Measurements from ENCODE around the gene GFPT2. TPM values are rescaled to one million over a fixed set of nuclear protein-coding genes. Genes with fewer than 3 reads are reported as not detected.

Gene GFPT2
- total and polyA plus RNA-seq, 4 experiments from 2014 or later = 0.12 to 1.00 (median 0.13) TPM; not detected in 1

DNA sequence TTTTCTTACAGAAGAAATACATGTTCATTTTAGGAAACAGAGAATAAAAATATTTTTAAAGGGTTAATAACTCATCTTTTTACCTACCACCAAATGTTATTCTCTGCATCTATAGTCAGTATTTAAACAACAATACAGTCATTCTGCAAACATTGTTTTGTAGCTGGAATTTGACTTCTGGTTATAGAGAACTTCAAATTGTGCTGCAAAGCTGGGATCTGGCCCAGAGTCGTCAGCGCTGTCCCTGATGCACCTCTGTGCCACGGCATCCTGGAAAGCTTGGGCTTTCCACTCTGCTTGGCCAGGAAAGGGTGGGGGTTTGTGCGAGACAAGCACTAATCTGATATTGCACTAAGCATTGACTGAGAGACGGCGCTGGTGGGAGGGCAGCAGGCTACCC lies 5.0 kb upstream of the GFPT2 start:
- H3K9me3 ChIP-seq (ENCODE audit: control insufficient read depth in 1 of 2, low read length in 2 of 2) = no peaks in the 10 kb centered on the region
- no peaks in the 10 kb centered on the region for H3K36me3 Mint-ChIP-seq
- ChIA-PET POLR2A (ENCODE audit: partially characterized antibody) (no interaction called here), CTCF (ENCODE audit: partially characterized antibody) (no interaction called here)
- no peaks in the 10 kb centered on the region for H3K36me3 ChIP-seq (ENCODE audit: insufficient read depth, low read length)
- peaks cover 9% of the 10 kb centered on the region for H3K27me3 ChIP-seq (ENCODE audit: insufficient read depth, low read length)
- H3K9me3 Mint-ChIP-seq = no peaks in the 10 kb centered on the region
- no peak overlapping the region for H3K27ac Mint-ChIP-seq
- intact Hi-C loops (cut with micrococcal nuclease) = no loop called here
- no peak overlapping the region for H3K4me3 Mint-ChIP-seq
- H3K27me3 Mint-ChIP-seq = peaks cover 9 to 16% of the 10 kb centered on the region in 2 donors
- no peak overlapping the region for H3K27ac ChIP-seq (ENCODE audit: low read depth, low read length)
- H3K4me1 ChIP-seq (ENCODE audit: insufficient read depth, low read length) = peaks cover 9% of the 10 kb centered on the region
- peaks cover 2 to 9% (median 5%) of the 10 kb centered on the region in 4 donors for H3K4me1 Mint-ChIP-seq
- no peak overlapping the region for H3K4me3 ChIP-seq (ENCODE audit: low read length in 2 of 2)
- no peak for DNase-seq

- no peak for DNase-seq
- Histone ChIP-seq H3K27me3 (ENCODE audit: insufficient read depth, low read length) (peaks cover 17% of the 10 kb centered on the region), H3K9me3 (ENCODE audit: control insufficient read depth in 1 of 2, low read length in 2 of 2) (no peaks in the 10 kb centered on the region), H3K4me1 (ENCODE audit: insufficient read depth, low read length) (peaks cover 9% of the 10 kb centered on the region), H3K27ac (ENCODE audit: low read depth, low read length) (no peak overlapping the region), H3K4me3 (ENCODE audit: low read length in 2 of 2) (no peak overlapping the region), H3K36me3 (ENCODE audit: insufficient read depth, low read length) (no peaks in the 10 kb centered on the region)
- CTCF ChIA-PET (ENCODE audit: partially characterized antibody) = no interaction called here
- Mint-ChIP-seq H3K36me3 (no peaks in the 10 kb centered on the region), H3K27me3 (peaks cover 22 to 26% of the 10 kb centered on the region in 2 donors), H3K27ac (no peak overlapping the region), H3K4me3 (peak overlapping the region in 1 of 8 donors; percentile 25), H3K9me3 (no peaks in the 10 kb centered on the region), H3K4me1 (peaks cover 2 to 13% (median 5%) of the 10 kb centered on the region in 4 donors)
- POLR2A ChIA-PET (ENCODE audit: partially characterized antibody) = no interaction called here
- intact Hi-C loops (cut with micrococcal nuclease) = no loop called here
Measured at GRCh38 chr5:180354966-180355365, 1.8 kb upstream of the GFPT2 start.

DNA sequence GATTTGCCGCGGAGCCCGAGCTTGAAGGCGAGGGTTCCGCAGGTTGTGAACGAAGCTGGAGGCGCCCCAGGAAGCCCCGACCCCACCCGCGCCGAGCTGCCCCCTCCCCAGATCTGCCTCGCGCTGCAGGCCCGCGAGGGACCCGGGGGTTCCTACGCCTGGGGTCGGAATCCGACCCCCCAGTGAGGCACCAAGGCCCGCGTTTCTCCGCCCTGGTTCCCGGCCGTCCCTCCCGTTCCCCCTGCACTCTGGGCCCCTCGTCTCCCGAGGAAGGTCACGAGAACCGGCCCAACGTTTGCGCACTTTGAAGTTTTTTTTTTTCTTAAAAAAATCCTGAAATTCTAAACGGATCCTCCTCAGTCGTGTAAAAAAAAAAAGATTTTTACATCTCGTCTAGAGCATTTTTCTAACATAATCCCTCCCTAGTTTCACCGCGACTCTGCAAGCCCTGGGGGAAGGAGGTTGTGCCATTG lies 880 bp upstream of the GFPT2 start:
- Histone ChIP-seq H3K27me3 (ENCODE audit: insufficient read depth, low read length) (peaks cover 17% of the 10 kb centered on the region), H3K4me3 (ENCODE audit: low read length in 2 of 2) (peak overlapping the region in 1 of 2 donors; percentile 68), H3K36me3 (ENCODE audit: insufficient read depth, low read length) (no peaks in the 10 kb centered on the region), H3K4me1 (ENCODE audit: insufficient read depth, low read length) (peaks cover 9% of the 10 kb centered on the region), H3K27ac (ENCODE audit: low read depth, low read length) (no peak overlapping the region), H3K9me3 (ENCODE audit: control insufficient read depth in 1 of 2, low read length in 2 of 2) (no peaks in the 10 kb centered on the region)
- no peaks in the 10 kb centered on the region for H3K36me3 Mint-ChIP-seq
- H3K4me3 Mint-ChIP-seq = peak overlapping the region; percentile 72 to 87 (median 79)
- CTCF ChIA-PET (ENCODE audit: partially characterized antibody) = interaction anchor here (0.9 kb wide), 1 partner anchor 25 kb away, joined by 3 read pairs; no protein-coding TSS in a partner anchor
- peak overlapping the region in 2 of 7 donors; percentile 14 to 42 for H3K27ac Mint-ChIP-seq
- DNase-seq = no peak
- H3K9me3 Mint-ChIP-seq = no peaks in the 10 kb centered on the region
- POLR2A ChIA-PET (ENCODE audit: partially characterized antibody) = interaction anchor here (1.0 kb wide), 1 partner anchor 61 kb away, joined by 6 read pairs; the partner anchor contains the start of gene MAPK9
- H3K27me3 Mint-ChIP-seq = peaks cover 22 to 26% of the 10 kb centered on the region in 2 donors
- peaks cover 2 to 13% (median 5%) of the 10 kb centered on the region in 4 donors for H3K4me1 Mint-ChIP-seq
- intact Hi-C loops (cut with micrococcal nuclease) = loop anchor here (1.0 kb wide), 1 partner anchor 61 kb away; no protein-coding TSS in a partner anchor

GRCh38 chr5:180352116-180353047 lies 754 bp downstream of the GFPT2 start:
- Mint-ChIP-seq H3K27ac (no peak overlapping the region), H3K4me1 (peaks cover 2 to 13% (median 5%) of the 10 kb centered on the region in 4 donors), H3K9me3 (no peaks in the 10 kb centered on the region), H3K4me3 (peak overlapping the region; percentile 52 to 81 (median 72)), H3K27me3 (peaks cover 22 to 26% of the 10 kb centered on the region in 2 donors), H3K36me3 (no peaks in the 10 kb centered on the region)
- ChIA-PET CTCF (ENCODE audit: partially characterized antibody) (no interaction called here), POLR2A (ENCODE audit: partially characterized antibody) (no interaction called here)
- peaks cover 17% of the 10 kb centered on the region for H3K27me3 ChIP-seq (ENCODE audit: insufficient read depth, low read length)
- peaks cover 9% of the 10 kb centered on the region for H3K4me1 ChIP-seq (ENCODE audit: insufficient read depth, low read length)
- no peaks in the 10 kb centered on the region for H3K36me3 ChIP-seq (ENCODE audit: insufficient read depth, low read length)
- DNase-seq = peak in 1 of 5 donors; percentile 5
- H3K4me3 ChIP-seq (ENCODE audit: low read length in 2 of 2) = peak overlapping the region in 1 of 2 donors; percentile 68
- intact Hi-C loops (cut with micrococcal nuclease) = loop anchor here (1.0 kb wide), 1 partner anchor 59 kb away; no protein-coding TSS in a partner anchor
- no peaks in the 10 kb centered on the region for H3K9me3 ChIP-seq (ENCODE audit: control insufficient read depth in 1 of 2, low read length in 2 of 2)
- no peak overlapping the region for H3K27ac ChIP-seq (ENCODE audit: low read depth, low read length)

- Histone ChIP-seq H3K36me3 (ENCODE audit: insufficient read depth, low read length) (no peaks in the 10 kb centered on the region), H3K9me3 (ENCODE audit: control insufficient read depth in 1 of 2, low read length in 2 of 2) (no peaks in the 10 kb centered on the region), H3K27ac (ENCODE audit: low read depth, low read length) (no peak overlapping the region), H3K27me3 (ENCODE audit: insufficient read depth, low read length) (peaks cover 17% of the 10 kb centered on the region), H3K4me3 (ENCODE audit: low read length in 2 of 2) (no peak overlapping the region), H3K4me1 (ENCODE audit: insufficient read depth, low read length) (peaks cover 9% of the 10 kb centered on the region)
- Mint-ChIP-seq H3K4me3 (peak overlapping the region in 5 of 8 donors; percentile 29 to 69 (median 44)), H3K27ac (peak overlapping the region in 1 of 7 donors; percentile 46), H3K4me1 (peaks cover 2 to 13% (median 5%) of the 10 kb centered on the region in 4 donors), H3K9me3 (no peaks in the 10 kb centered on the region), H3K36me3 (no peaks in the 10 kb centered on the region), H3K27me3 (peaks cover 19 to 29% of the 10 kb centered on the region in 2 donors)
- intact Hi-C loops (cut with micrococcal nuclease) = no loop called here
- ChIA-PET CTCF (ENCODE audit: partially characterized antibody) (no interaction called here), POLR2A (ENCODE audit: partially characterized antibody) (no interaction called here)
- no peak for DNase-seq
Measured at GRCh38 chr5:180350711-180351465, 2.2 kb downstream of the GFPT2 start.

DNA sequence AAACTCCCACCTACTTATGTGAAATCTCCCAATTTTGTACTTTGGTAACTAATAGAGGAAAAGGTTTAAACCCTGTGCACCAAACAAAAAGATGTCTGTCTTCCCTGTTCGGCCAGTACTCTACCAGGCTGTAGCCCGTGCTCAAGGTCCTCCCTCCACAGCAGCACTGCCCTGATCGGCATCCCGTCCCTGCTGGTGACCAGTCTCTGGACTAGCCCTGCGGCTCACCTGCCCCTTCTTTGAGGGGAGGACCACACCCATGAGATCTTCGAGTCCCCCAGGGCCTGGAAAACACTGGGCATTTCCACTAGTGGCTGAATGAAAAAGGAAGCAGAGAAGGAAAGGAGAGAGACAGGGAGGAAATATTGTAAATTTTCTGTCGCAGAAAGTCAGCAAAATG lies 2.8 kb downstream of the GFPT2 start:
- peaks cover 17% of the 10 kb centered on the region for H3K27me3 ChIP-seq (ENCODE audit: insufficient read depth, low read length)
- no peaks in the 10 kb centered on the region for H3K36me3 Mint-ChIP-seq
- H3K4me1 ChIP-seq (ENCODE audit: insufficient read depth, low read length) = peaks cover 9% of the 10 kb centered on the region
- H3K4me3 Mint-ChIP-seq = peak overlapping the region in 1 of 8 donors; percentile 36
- no peaks in the 10 kb centered on the region for H3K9me3 ChIP-seq (ENCODE audit: control insufficient read depth in 1 of 2, low read length in 2 of 2)
- H3K4me1 Mint-ChIP-seq = peaks cover 2 to 13% (median 5%) of the 10 kb centered on the region in 4 donors
- H3K27ac ChIP-seq (ENCODE audit: low read depth, low read length) = no peak overlapping the region
- ChIA-PET CTCF (ENCODE audit: partially characterized antibody) (no interaction called here), POLR2A (ENCODE audit: partially characterized antibody) (no interaction called here)
- no peaks in the 10 kb centered on the region for H3K9me3 Mint-ChIP-seq
- peaks cover 17 to 30% of the 10 kb centered on the region in 2 donors for H3K27me3 Mint-ChIP-seq
- H3K27ac Mint-ChIP-seq = peak overlapping the region in 1 of 7 donors; percentile 46
- intact Hi-C loops (cut with micrococcal nuclease) = no loop called here
- DNase-seq = no peak
- no peak overlapping the region for H3K4me3 ChIP-seq (ENCODE audit: low read length in 2 of 2)
- H3K36me3 ChIP-seq (ENCODE audit: insufficient read depth, low read length) = no peaks in the 10 kb centered on the region

GRCh38 chr5:180349391-180349790 lies 3.7 kb downstream of the GFPT2 start:
- H3K4me1 Mint-ChIP-seq = peaks cover 2 to 12% (median 3%) of the 10 kb centered on the region in 4 donors
- Histone ChIP-seq H3K4me1 (ENCODE audit: insufficient read depth, low read length) (peaks cover 6% of the 10 kb centered on the region), H3K9me3 (ENCODE audit: control insufficient read depth in 1 of 2, low read length in 2 of 2) (no peaks in the 10 kb centered on the region), H3K27ac (ENCODE audit: low read depth, low read length) (no peak overlapping the region), H3K4me3 (ENCODE audit: low read length in 2 of 2) (no peak overlapping the region), H3K36me3 (ENCODE audit: insufficient read depth, low read length) (no peaks in the 10 kb centered on the region), H3K27me3 (ENCODE audit: insufficient read depth, low read length) (peaks cover 9% of the 10 kb centered on the region)
- no peak overlapping the region for H3K4me3 Mint-ChIP-seq
- no peak overlapping the region for H3K27ac Mint-ChIP-seq
- DNase-seq = no peak
- no peaks in the 10 kb centered on the region for H3K36me3 Mint-ChIP-seq
- ChIA-PET POLR2A (ENCODE audit: partially characterized antibody) (no interaction called here), CTCF (ENCODE audit: partially characterized antibody) (no interaction called here)
- H3K9me3 Mint-ChIP-seq = no peaks in the 10 kb centered on the region
- H3K27me3 Mint-ChIP-seq = peaks cover 9 to 27% of the 10 kb centered on the region in 2 donors
- intact Hi-C loops (cut with micrococcal nuclease) = no loop called here
